ENCODE measurements around the gene CINP.
"Not testable (repeated sequence)": the region's sequence is repeated elsewhere in the genome, so short reads cannot be mapped to it uniquely, and the experiment has no call there.

Gene CINP

GRCh38 chr14:102353126-102353619, 9.5 kb downstream of the CINP start:
- DNase-seq (ENCODE audit: low spot score): no peak

GRCh38 chr14:102352213-102352612, 10.5 kb downstream of the CINP start:
- no peak for DNase-seq (ENCODE audit: low spot score)

- not testable (repeated sequence) for DNase-seq (ENCODE audit: low spot score)
Observed at GRCh38 chr14:102351593-102351992, 11.1 kb downstream of the CINP start.

GRCh38 chr14:102351023-102351422, 11.7 kb downstream of the CINP start:
- DNase-seq (ENCODE audit: low spot score): no peak

GRCh38 chr14:102348376-102348775, 14.3 kb downstream of the CINP start:
- no peak for DNase-seq (ENCODE audit: low spot score)

- DNase-seq (ENCODE audit: low spot score): no peak
Observed at GRCh38 chr14:102346645-102347044, 16.0 kb downstream of the CINP start.

GRCh38 chr14:102345232-102345631, 17.5 kb downstream of the CINP start:
- DNase-seq (ENCODE audit: low spot score): no peak

GRCh38 chr14:102344485-102344884, 18.2 kb downstream of the CINP start:
- DNase-seq (ENCODE audit: low spot score): no peak

- no peak for DNase-seq (ENCODE audit: low spot score)
Observed at GRCh38 chr14:102344084-102344483, 18.6 kb downstream of the CINP start.

GRCh38 chr14:102342238-102342637, 20.5 kb downstream of the CINP start:
- no peak for DNase-seq (ENCODE audit: low spot score)

GRCh38 chr14:102341566-102341965, 21.1 kb downstream of the CINP start:
- DNase-seq (ENCODE audit: low spot score): no peak

- no peak for DNase-seq (ENCODE audit: low spot score)
Observed at GRCh38 chr14:102338724-102339123, 24.0 kb downstream of the CINP start.

GRCh38 chr14:102335163-102335562, 27.5 kb downstream of the CINP start:
- DNase-seq (ENCODE audit: low spot score): no peak

GRCh38 chr14:102333795-102334705, 28.6 kb downstream of the CINP start:
- no peak for DNase-seq (ENCODE audit: low spot score)

- no peak for DNase-seq (ENCODE audit: low spot score)
Observed at GRCh38 chr14:102333390-102333789, 29.3 kb downstream of the CINP start.

GRCh38 chr14:102330806-102331205, 31.9 kb downstream of the CINP start:
- no peak for DNase-seq (ENCODE audit: low spot score)

- DNase-seq (ENCODE audit: low spot score): not testable (repeated sequence)
Observed at GRCh38 chr14:102329381-102329780, 33.3 kb downstream of the CINP start.

GRCh38 chr14:102326583-102326982, 36.1 kb downstream of the CINP start:
- no peak for DNase-seq (ENCODE audit: low spot score)

- DNase-seq (ENCODE audit: low spot score): no peak
Observed at GRCh38 chr14:102325791-102326345, 36.8 kb downstream of the CINP start.

- DNase-seq (ENCODE audit: low spot score): peak; percentile 57
Observed at GRCh38 chr14:102323102-102323501, 39.6 kb downstream of the CINP start.

- DNase-seq (ENCODE audit: low spot score): no peak
Observed at GRCh38 chr14:102321456-102322422, 41.0 kb downstream of the CINP start.

All from hematopoietic multipotent progenitor cell treated with erythropoietin and hydrocortisone succinate and interleukin-3 and kit ligand, for 15 days (in vitro differentiated cells).